Stimulated activated CD8-positive, alpha-beta memory T cell treated with anti-CD3 and anti-CD28 coated beads, Interleukin-15, amount 100 ng/mL, for 4 hours (primary cell): ENCODE data around the gene HEATR5A.
"Not testable (repeated sequence)": the region's sequence is repeated elsewhere in the genome, so short reads cannot be mapped to it uniquely, and the experiment has no call there.

Experiments
- DNase-seq, 2 donors: peaks; one replicate each; pipeline ENCODE4 v3.0.0-alpha.2; 2020; ENCODE audit warnings: low read depth in 2 of 2

Gene HEATR5A

GRCh38 chr14:31257554-31258426 is 162.6 kb downstream of the HEATR5A start:
- DNase-seq, result not testable (repeated sequence)

GRCh38 chr14:31257244-31257553 is 163.2 kb downstream of the HEATR5A start:
- no peak for DNase-seq

GRCh38 chr14:31256534-31257243 is 163.7 kb downstream of the HEATR5A start:
- DNase-seq, result no peak

DNA sequence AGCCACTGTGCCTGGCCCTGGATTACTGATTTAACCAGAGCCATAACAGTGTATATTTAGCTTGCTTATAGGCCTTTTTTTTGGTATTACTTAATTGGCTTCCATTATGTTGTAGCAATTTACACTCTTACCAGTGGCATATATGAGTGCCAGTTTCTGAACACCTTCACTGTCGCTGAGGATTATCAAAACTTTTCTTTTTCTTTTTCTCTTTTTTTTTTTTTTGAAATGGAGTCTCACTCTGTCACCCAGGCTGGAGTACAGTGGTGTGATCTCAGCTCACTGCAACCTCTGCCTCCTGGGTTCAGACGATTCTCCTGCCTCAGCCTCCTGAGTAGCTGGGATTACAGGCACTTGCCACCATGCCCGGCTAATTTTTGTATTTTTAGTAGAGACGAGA is 164.4 kb downstream of the HEATR5A start:
- not testable (repeated sequence) for DNase-seq

- no peak for DNase-seq
Observed at GRCh38 chr14:31255286-31255685, 165.1 kb downstream of the HEATR5A start.

- no peak for DNase-seq
Observed at GRCh38 chr14:31253746-31254471, 166.4 kb downstream of the HEATR5A start.

DNA sequence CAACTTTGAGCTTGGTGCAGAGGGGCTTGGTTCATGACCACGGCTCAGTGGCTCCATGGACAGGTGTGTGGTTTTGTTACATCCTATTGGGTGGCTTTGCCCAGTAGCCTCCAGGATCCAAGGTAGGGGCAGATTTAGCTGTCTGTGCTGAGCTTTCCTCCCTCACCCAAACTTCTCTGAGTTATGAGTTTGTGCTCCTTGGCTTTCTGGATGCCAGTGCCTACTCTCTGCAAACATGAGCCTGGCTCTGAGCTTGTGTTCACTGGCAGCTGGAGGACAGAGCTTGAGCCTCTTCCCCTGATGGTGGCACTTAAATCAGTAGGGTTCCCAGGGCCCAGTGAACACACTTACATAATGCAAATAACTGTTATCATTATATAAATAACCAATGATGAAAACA is 167.5 kb downstream of the HEATR5A start:
- DNase-seq, result no peak

DNA sequence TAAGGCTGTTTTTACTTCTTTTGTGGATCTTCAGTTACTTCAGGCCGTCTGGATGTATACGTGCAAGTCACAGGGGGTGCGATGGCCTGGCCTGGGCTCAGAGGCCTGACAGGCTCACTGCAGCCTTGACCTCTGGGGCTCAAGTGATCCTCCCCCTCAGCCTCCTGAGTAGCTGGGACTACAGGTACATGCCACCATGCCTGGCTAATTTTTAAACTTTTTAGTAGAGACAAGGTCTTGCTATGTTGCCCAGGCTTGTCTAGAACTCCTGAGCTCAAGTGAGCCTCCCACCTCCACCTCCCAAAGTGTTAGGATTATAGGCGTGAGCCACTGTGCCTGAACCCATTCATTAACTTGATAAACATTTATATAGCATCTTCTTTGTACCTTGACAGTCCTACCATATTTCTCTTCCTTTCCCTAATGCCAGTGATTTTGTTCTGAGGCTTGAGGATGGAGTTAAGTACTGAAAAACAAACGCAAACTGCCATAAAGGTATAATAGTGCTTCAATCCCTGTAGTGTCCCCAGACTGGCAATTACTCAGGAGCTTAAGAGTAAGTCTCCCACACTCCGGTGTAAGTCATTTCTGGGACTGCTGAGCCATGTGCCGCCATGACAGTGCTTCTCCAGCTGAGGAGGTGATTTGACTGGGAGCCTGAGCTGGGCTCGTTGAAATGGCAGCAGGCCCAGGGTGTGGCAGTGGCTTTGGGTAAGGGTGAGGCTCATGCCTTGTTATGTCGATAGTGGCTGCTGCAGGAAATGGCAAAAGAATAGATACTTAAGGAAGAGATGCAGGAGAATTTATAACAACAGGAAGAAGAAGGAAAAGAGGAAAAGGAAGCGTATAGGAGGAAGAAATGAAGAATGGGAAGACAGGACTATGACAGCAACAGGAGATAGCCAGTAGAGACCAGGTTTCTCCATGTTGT is 169.1 kb downstream of the HEATR5A start:
- no peak for DNase-seq

DNA sequence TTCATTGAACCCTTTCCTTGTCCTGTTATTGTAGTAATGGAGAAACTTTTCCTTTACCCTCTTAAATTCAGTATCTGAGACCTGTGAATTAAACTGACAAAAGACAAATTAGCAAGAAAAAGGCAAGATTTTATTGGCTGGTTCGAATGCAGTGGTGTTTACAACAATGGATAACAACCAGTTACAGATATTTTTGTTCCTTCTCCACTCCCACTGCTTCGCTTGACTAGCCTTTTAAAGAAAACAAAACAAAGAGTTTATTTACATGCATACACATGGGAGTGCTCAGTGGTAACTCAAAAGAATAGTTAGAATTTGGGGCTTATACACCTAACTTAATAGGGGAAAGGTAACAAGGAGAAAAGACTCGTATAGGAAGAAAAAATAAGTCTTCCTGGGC is 175.7 kb downstream of the HEATR5A start:
- no peak for DNase-seq

- no peak for DNase-seq
Observed at GRCh38 chr14:31243860-31244259, 176.5 kb downstream of the HEATR5A start.

- DNase-seq, result not testable (repeated sequence)
Observed at GRCh38 chr14:31242161-31242940, 178.0 kb downstream of the HEATR5A start.
